Measurements from ENCODE around the gene PIK3C2B. TPM values are rescaled to one million over a fixed set of nuclear protein-coding genes. Genes with fewer than 3 reads are reported as not detected.

PIK3C2B gene
- total RNA-seq, 1 experiment from 2014 or later, result 0.76 TPM

- peak within 1 kb of the TSS; percentile 93 for H3K27ac ChIP-seq
- peak; percentile 94 to 97 for DNase-seq (ENCODE audit: low read depth in 1 of 2, low spot score in 2 of 2)
Measured at GRCh38 chr1:204516180-204516879, 21.7 kb upstream of the PIK3C2B start, which contains the start of gene MDM4. MDM4 (plus strand) TSS chr1:204516406; CDS start chr1:204525519, 9,113 bp downstream.

GRCh38 chr1:204514828-204515227, 20.2 kb upstream of the PIK3C2B start:
- no peak overlapping the region for H3K27ac ChIP-seq
- no peaks in the 10 kb centered on the region for H3K9me3 ChIP-seq (replicated peaks)
- no peaks in the 10 kb centered on the region for H3K27me3 ChIP-seq (replicated peaks)
- H3K4me1 ChIP-seq (replicated peaks), result peaks cover 7% of the 10 kb centered on the region
- H3K36me3 ChIP-seq, result peaks cover 25% of the 10 kb centered on the region
- DNase-seq (ENCODE audit: low read depth in 1 of 2, low spot score in 2 of 2), result no peak
- H3K4me3 ChIP-seq, result no peak overlapping the region

More at GRCh38 chr1:204516180-204516879, 21.7 kb upstream of the PIK3C2B start, which contains the start of gene MDM4:
- Histone ChIP-seq H3K4me3 (peak within 1 kb of the TSS; percentile 62), H3K4me1 (replicated peaks) (peaks cover 7% of the 10 kb centered on the region), H3K27me3 (replicated peaks) (no peaks in the 10 kb centered on the region), H3K9me3 (replicated peaks) (no peaks in the 10 kb centered on the region), H3K36me3 (peaks cover 25% of the 10 kb centered on the region)

- no peaks in the 10 kb centered on the region for H3K27me3 ChIP-seq (replicated peaks)
- peaks cover 11% of the 10 kb centered on the region for H3K36me3 ChIP-seq
- H3K27ac ChIP-seq, result no peak overlapping the region
- H3K4me1 ChIP-seq (replicated peaks), result peaks cover 7% of the 10 kb centered on the region
- no peaks in the 10 kb centered on the region for H3K9me3 ChIP-seq (replicated peaks)
- no peak for DNase-seq (ENCODE audit: low read depth in 1 of 2, low spot score in 2 of 2)
- no peak overlapping the region for H3K4me3 ChIP-seq
Measured at GRCh38 chr1:204513117-204513716, 18.6 kb upstream of the PIK3C2B start.

GRCh38 chr1:204511366-204511765, 16.8 kb upstream of the PIK3C2B start:
- no peak for DNase-seq (ENCODE audit: low read depth in 1 of 2, low spot score in 2 of 2)
- no peak overlapping the region for H3K27ac ChIP-seq
- H3K27me3 ChIP-seq (replicated peaks), result no peaks in the 10 kb centered on the region
- no peaks in the 10 kb centered on the region for H3K9me3 ChIP-seq (replicated peaks)
- peaks cover 7% of the 10 kb centered on the region for H3K4me1 ChIP-seq (replicated peaks)
- no peak overlapping the region for H3K4me3 ChIP-seq
- H3K36me3 ChIP-seq, result peaks cover 1% of the 10 kb centered on the region; the same call in 1 of the 2 replicates

GRCh38 chr1:204509186-204509635, 14.6 kb upstream of the PIK3C2B start:
- H3K27me3 ChIP-seq (replicated peaks), result no peaks in the 10 kb centered on the region
- DNase-seq (ENCODE audit: low read depth in 1 of 2, low spot score in 2 of 2), result no peak
- H3K4me1 ChIP-seq (replicated peaks), result peaks cover 9% of the 10 kb centered on the region; the same call in 1 of the 2 replicates
- H3K36me3 ChIP-seq, result no peaks in the 10 kb centered on the region
- H3K9me3 ChIP-seq (replicated peaks), result no peaks in the 10 kb centered on the region
- H3K4me3 ChIP-seq, result no peak overlapping the region
- no peak overlapping the region for H3K27ac ChIP-seq

- Histone ChIP-seq H3K4me1 (replicated peaks) (peaks cover 9% of the 10 kb centered on the region; the same call in 1 of the 2 replicates), H3K4me3 (peak overlapping the region; percentile 45), H3K36me3 (no peaks in the 10 kb centered on the region), H3K27me3 (replicated peaks) (no peaks in the 10 kb centered on the region), H3K9me3 (replicated peaks) (no peaks in the 10 kb centered on the region), H3K27ac (peak overlapping the region; percentile 51)
- peak; percentile 69 to 73 for DNase-seq (ENCODE audit: low read depth in 1 of 2, low spot score in 2 of 2)
Measured at GRCh38 chr1:204507317-204508105, 12.9 kb upstream of the PIK3C2B start.

- no peaks in the 10 kb centered on the region for H3K36me3 ChIP-seq
- H3K27ac ChIP-seq, result peak overlapping the region; percentile 51
- H3K27me3 ChIP-seq (replicated peaks), result no peaks in the 10 kb centered on the region
- no peaks in the 10 kb centered on the region for H3K9me3 ChIP-seq (replicated peaks)
- peak; percentile 82 to 93 for DNase-seq (ENCODE audit: low read depth in 1 of 2, low spot score in 2 of 2)
- H3K4me1 ChIP-seq (replicated peaks), result peaks cover 9% of the 10 kb centered on the region; the same call in 1 of the 2 replicates
- H3K4me3 ChIP-seq, result peak overlapping the region; percentile 45
Measured at GRCh38 chr1:204506969-204507316, 12.3 kb upstream of the PIK3C2B start.

GRCh38 chr1:204506201-204506968, 11.8 kb upstream of the PIK3C2B start:
- DNase-seq (ENCODE audit: low read depth in 1 of 2, low spot score in 2 of 2), result peak; percentile 83 to 97
- Histone ChIP-seq H3K27me3 (replicated peaks) (no peaks in the 10 kb centered on the region), H3K4me1 (replicated peaks) (peaks cover 9% of the 10 kb centered on the region; the same call in 1 of the 2 replicates), H3K36me3 (no peaks in the 10 kb centered on the region), H3K9me3 (replicated peaks) (no peaks in the 10 kb centered on the region), H3K4me3 (peak overlapping the region; percentile 45), H3K27ac (no peak overlapping the region)

GRCh38 chr1:204505674-204506200, 11.1 kb upstream of the PIK3C2B start:
- Histone ChIP-seq H3K4me1 (replicated peaks) (peaks cover 9% of the 10 kb centered on the region; the same call in 1 of the 2 replicates), H3K27ac (no peak overlapping the region), H3K9me3 (replicated peaks) (no peaks in the 10 kb centered on the region), H3K36me3 (no peaks in the 10 kb centered on the region), H3K27me3 (replicated peaks) (no peaks in the 10 kb centered on the region), H3K4me3 (peak overlapping the region; percentile 42)
- no peak for DNase-seq (ENCODE audit: low read depth in 1 of 2, low spot score in 2 of 2)

GRCh38 chr1:204503913-204504519, 9.4 kb upstream of the PIK3C2B start:
- H3K4me3 ChIP-seq, result no peak overlapping the region
- no peaks in the 10 kb centered on the region for H3K36me3 ChIP-seq
- no peaks in the 10 kb centered on the region for H3K9me3 ChIP-seq (replicated peaks)
- no peaks in the 10 kb centered on the region for H3K27me3 ChIP-seq (replicated peaks)
- no peak overlapping the region for H3K27ac ChIP-seq
- DNase-seq (ENCODE audit: low read depth in 1 of 2, low spot score in 2 of 2), result no peak
- H3K4me1 ChIP-seq (replicated peaks), result peaks cover 9% of the 10 kb centered on the region; the same call in 1 of the 2 replicates

- no peak overlapping the region for H3K4me3 ChIP-seq
- no peak overlapping the region for H3K27ac ChIP-seq
- peaks cover under 1% of the 10 kb centered on the region; the same call in 1 of the 2 replicates for H3K27me3 ChIP-seq (replicated peaks)
- DNase-seq (ENCODE audit: low read depth in 1 of 2, low spot score in 2 of 2), result peak in 1 of 2 experiments; percentile 43
- H3K9me3 ChIP-seq (replicated peaks), result no peaks in the 10 kb centered on the region
- H3K36me3 ChIP-seq, result no peaks in the 10 kb centered on the region
- H3K4me1 ChIP-seq (replicated peaks), result peaks cover 9% of the 10 kb centered on the region; the same call in 1 of the 2 replicates
Measured at GRCh38 chr1:204503122-204503912, 8.7 kb upstream of the PIK3C2B start.

- DNase-seq (ENCODE audit: low read depth in 1 of 2, low spot score in 2 of 2), result no peak
- H3K27ac ChIP-seq, result no peak overlapping the region
- peaks cover 8% of the 10 kb centered on the region; the same call in 1 of the 2 replicates for H3K27me3 ChIP-seq (replicated peaks)
- H3K9me3 ChIP-seq (replicated peaks), result no peaks in the 10 kb centered on the region
- peaks cover 6% of the 10 kb centered on the region; the same call in 1 of the 2 replicates for H3K4me1 ChIP-seq (replicated peaks)
- no peaks in the 10 kb centered on the region for H3K36me3 ChIP-seq
- H3K4me3 ChIP-seq, result no peak overlapping the region
Measured at GRCh38 chr1:204502241-204502640, 7.6 kb upstream of the PIK3C2B start.
